HUES64 (cell line): ENCODE results near the gene ZNF320.
A peak's percentile ranks its signal among the peaks of the same experiment; 100 is the strongest.
"Not testable (repeated sequence)": the region's sequence is repeated elsewhere in the genome, so short reads cannot be mapped to it uniquely, and the experiment has no call there.

Experiments used
- H3K27ac ChIP-seq: 2 replicates; pipeline ENCODE4 v1.7.0; 2013; ENCODE audit warnings: low read depth, low read length, inconsistent platforms
- H3K27me3 ChIP-seq: 2 replicates; pipeline ENCODE4 v1.6.1; 2013; ENCODE audit warnings: mild to moderate bottlenecking, low read length; ENCODE audit not compliant: insufficient read depth
- H3K36me3 ChIP-seq: 2 replicates; pipeline ENCODE4 v1.6.1; 2013; ENCODE audit warnings: mild to moderate bottlenecking, low read length; ENCODE audit not compliant: insufficient read depth
- H3K4me1 ChIP-seq: 2 replicates; pipeline ENCODE4 v1.6.1; 2013; ENCODE audit warnings: mild to moderate bottlenecking, low read length, moderate library complexity; ENCODE audit not compliant: insufficient read depth
- H3K4me3 ChIP-seq: 2 replicates; pipeline ENCODE4 v1.5.1; 2013; ENCODE audit warnings: mild to moderate bottlenecking, low read length, moderate library complexity
- H3K9ac ChIP-seq: 2 replicates; pipeline ENCODE4 v1.6.1; 2013; ENCODE audit warnings: mild to moderate bottlenecking, low read depth, low read length
- H3K9me3 ChIP-seq: 2 replicates; pipeline ENCODE4 v1.6.1; 2013; ENCODE audit warnings: low read depth, low read length; ENCODE audit not compliant: insufficient read depth
- WGBS: fragments of 150-250, 120-280 bp; methylation state at CpG from one replicate; pipeline ENCODE4 v1.1.7; 2013; ENCODE audit warnings: missing lambda C conversion rate; 5-methylcytosine and 5-hydroxymethylcytosine counted together

ZNF320 gene

GRCh38 chr19:52904052-52904780, 6.8 kb upstream of the ZNF320 start:
- not testable (repeated sequence) for H3K4me1 ChIP-seq, H3K27ac ChIP-seq, H3K4me3 ChIP-seq, H3K9me3 ChIP-seq, H3K9ac ChIP-seq, H3K27me3 ChIP-seq
- WGBS: 91% methylated on average over 14 of the region's 16 CpGs
- H3K36me3 ChIP-seq: peaks cover 31% of the 10 kb centered on the region

- Histone ChIP-seq H3K9me3 (no peaks in the 10 kb centered on the region), H3K4me1 (peaks cover 14% of the 10 kb centered on the region), H3K27ac (no peak overlapping the region), H3K36me3 (peaks cover 15% of the 10 kb centered on the region), H3K4me3 (no peak overlapping the region), H3K27me3 (no peaks in the 10 kb centered on the region), H3K9ac (no peak overlapping the region)
- WGBS: 97% methylated on average over 3 of the region's 3 CpGs
These were observed 4.4 kb upstream of the ZNF320 start for GRCh38 chr19:52901842-52902241.

- H3K9ac ChIP-seq: peak overlapping the region; percentile 0; the same call in 1 of the 2 replicates
These were observed 1.2 kb upstream of the ZNF320 start for GRCh38 chr19:52898596-52898995.

GRCh38 chr19:52898101-52898500, 666 bp upstream of the ZNF320 start:
- Histone ChIP-seq H3K4me3 (peak overlapping the region; percentile 92), H3K27ac (peak overlapping the region; percentile 65; the same call in 1 of the 2 replicates), H3K9ac (peak overlapping the region; percentile 0; the same call in 1 of the 2 replicates), H3K36me3 (peaks cover 20% of the 10 kb centered on the region), H3K9me3 (no peaks in the 10 kb centered on the region), H3K4me1 (peaks cover 9% of the 10 kb centered on the region; the same call in 1 of the 2 replicates), H3K27me3 (no peaks in the 10 kb centered on the region)
- 27% methylated on average over 15 of the region's 15 CpGs for WGBS

More at GRCh38 chr19:52898596-52898995, 1.2 kb upstream of the ZNF320 start:
- Histone ChIP-seq H3K4me3 (peak overlapping the region; percentile 92), H3K27ac (peak overlapping the region; percentile 65; the same call in 1 of the 2 replicates), H3K36me3 (peaks cover 15% of the 10 kb centered on the region), H3K4me1 (peaks cover 14% of the 10 kb centered on the region)
- 65% methylated on average over 10 of the region's 10 CpGs for WGBS
- not testable (repeated sequence) for H3K27me3 ChIP-seq, H3K9me3 ChIP-seq

- peaks cover 9% of the 10 kb centered on the region; the same call in 1 of the 2 replicates for H3K4me1 ChIP-seq
- H3K9ac ChIP-seq: peak overlapping the region; percentile 95
- peak overlapping the region; percentile 93 for H3K27ac ChIP-seq
- no peaks in the 10 kb centered on the region for H3K9me3 ChIP-seq
- whole genome bisulfite sequencing: 39% methylated on average over 22 of the region's 24 CpGs
- H3K4me3 ChIP-seq: peak overlapping the region; percentile 92
- H3K27me3 ChIP-seq: no peaks in the 10 kb centered on the region
- H3K36me3 ChIP-seq: peaks cover 31% of the 10 kb centered on the region
These were observed 851 bp downstream of the ZNF320 start for GRCh38 chr19:52896431-52897137.

GRCh38 chr19:52891336-52891735, 6.1 kb downstream of the ZNF320 start:
- Histone ChIP-seq H3K9ac (no peak overlapping the region), H3K4me3 (no peak overlapping the region), H3K27ac (no peak overlapping the region), H3K4me1 (no peaks in the 10 kb centered on the region), H3K36me3 (peaks cover 79% of the 10 kb centered on the region), H3K9me3 (no peaks in the 10 kb centered on the region), H3K27me3 (no peaks in the 10 kb centered on the region)
- 74% methylated on average over 4 of the region's 4 CpGs for WGBS

GRCh38 chr19:52889931-52890330, 7.5 kb downstream of the ZNF320 start:
- Histone ChIP-seq H3K4me3 (no peak overlapping the region), H3K27me3 (no peaks in the 10 kb centered on the region), H3K9ac (no peak overlapping the region), H3K27ac (no peak overlapping the region), H3K36me3 (peaks cover 86% of the 10 kb centered on the region), H3K4me1 (no peaks in the 10 kb centered on the region), H3K9me3 (no peaks in the 10 kb centered on the region)
- WGBS: 93% methylated on average over 4 of the region's 4 CpGs

- no peak overlapping the region for H3K9ac ChIP-seq
- peaks cover 91% of the 10 kb centered on the region for H3K36me3 ChIP-seq
These were observed 8.4 kb downstream of the ZNF320 start for GRCh38 chr19:52889076-52889475.

GRCh38 chr19:52880895-52881389, 16.5 kb downstream of the ZNF320 start:
- Histone ChIP-seq H3K9me3 (peaks cover 13% of the 10 kb centered on the region; the same call in 1 of the 2 replicates), H3K4me1 (no peaks in the 10 kb centered on the region), H3K27ac (no peak overlapping the region), H3K36me3 (peaks cover 83% of the 10 kb centered on the region), H3K27me3 (no peaks in the 10 kb centered on the region), H3K4me3 (no peak overlapping the region), H3K9ac (no peak overlapping the region)
- WGBS: 93% methylated on average over 11 of the region's 11 CpGs

More at GRCh38 chr19:52889076-52889475, 8.4 kb downstream of the ZNF320 start:
- H3K9me3 ChIP-seq: no peaks in the 10 kb centered on the region
- no peak overlapping the region for H3K4me3 ChIP-seq
- WGBS: 98% methylated on average over 7 of the region's 7 CpGs
- H3K27me3 ChIP-seq: no peaks in the 10 kb centered on the region
- H3K4me1 ChIP-seq: no peaks in the 10 kb centered on the region
- H3K27ac ChIP-seq: no peak overlapping the region

GRCh38 chr19:52872996-52873395, 24.4 kb downstream of the ZNF320 start:
- not testable (repeated sequence) for H3K9me3 ChIP-seq, H3K27me3 ChIP-seq, H3K27ac ChIP-seq, H3K4me1 ChIP-seq, H3K9ac ChIP-seq, H3K36me3 ChIP-seq, H3K4me3 ChIP-seq
- 90% methylated on average over 6 of the region's 6 CpGs for WGBS

GRCh38 chr19:52871466-52871865, 26.0 kb downstream of the ZNF320 start:
- Histone ChIP-seq H3K36me3 (no peaks in the 10 kb centered on the region), H3K27ac (no peak overlapping the region), H3K4me3 (no peak overlapping the region), H3K9me3 (no peaks in the 10 kb centered on the region), H3K9ac (no peak overlapping the region), H3K27me3 (no peaks in the 10 kb centered on the region), H3K4me1 (no peaks in the 10 kb centered on the region)
- whole genome bisulfite sequencing: 96% methylated on average over 3 of the region's 3 CpGs
